GM21723 (cell line): ENCODE results near the gene TRAF6.
A peak's percentile ranks its signal among the peaks of the same experiment; 100 is the strongest.
"Not testable (repeated sequence)": the region's sequence is repeated elsewhere in the genome, so short reads cannot be mapped to it uniquely, and the experiment has no call there.

ENCODE experiments used
- ATAC-seq: cut with Tn5 transposase; IDR thresholded peaks from one replicate; pipeline ENCODE4 v1.9.1; 2021; ENCODE audit warnings: mild to moderate bottlenecking, moderate library complexity; ENCODE audit not compliant: unreplicated experiment

The TRAF6 gene

GRCh38 chr11:36498721-36499120 is 11.4 kb downstream of the TRAF6 start:
- ATAC-seq = no peak

GRCh38 chr11:36493332-36493731 is 16.7 kb downstream of the TRAF6 start:
- no peak for ATAC-seq

GRCh38 chr11:36492724-36493304 is 17.3 kb downstream of the TRAF6 start:
- ATAC-seq = no peak

GRCh38 chr11:36490026-36490806 is 19.9 kb downstream of the TRAF6 start:
- ATAC-seq = no peak

- peak; percentile 71 for ATAC-seq
These were observed 22.0 kb downstream of the TRAF6 start for GRCh38 chr11:36488096-36488495.

GRCh38 chr11:36487619-36488018 is 22.5 kb downstream of the TRAF6 start:
- no peak for ATAC-seq

GRCh38 chr11:36485298-36486002 is 24.6 kb downstream of the TRAF6 start:
- no peak for ATAC-seq

- ATAC-seq = not testable (repeated sequence)
These were observed 27.0 kb downstream of the TRAF6 start for GRCh38 chr11:36483042-36483441.

GRCh38 chr11:36480833-36481232 is 29.2 kb downstream of the TRAF6 start:
- no peak for ATAC-seq

- ATAC-seq = no peak
These were observed 31.3 kb downstream of the TRAF6 start for GRCh38 chr11:36478700-36479329.

GRCh38 chr11:36475192-36475591 is 34.9 kb downstream of the TRAF6 start:
- no peak for ATAC-seq

- ATAC-seq = no peak
These were observed 38.5 kb downstream of the TRAF6 start for GRCh38 chr11:36471577-36471976.

- no peak for ATAC-seq
These were observed 39.9 kb downstream of the TRAF6 start for GRCh38 chr11:36469881-36470802.

- no peak for ATAC-seq
These were observed 41.0 kb downstream of the TRAF6 start for GRCh38 chr11:36469063-36469462.

- no peak for ATAC-seq
These were observed 42.2 kb downstream of the TRAF6 start for GRCh38 chr11:36467916-36468315.

GRCh38 chr11:36467012-36467411 is 43.1 kb downstream of the TRAF6 start:
- ATAC-seq = no peak

- no peak for ATAC-seq
These were observed 44.5 kb downstream of the TRAF6 start for GRCh38 chr11:36465449-36466163.

GRCh38 chr11:36464720-36465119 is 45.4 kb downstream of the TRAF6 start:
- ATAC-seq = no peak

- ATAC-seq = no peak
These were observed 46.3 kb downstream of the TRAF6 start for GRCh38 chr11:36463781-36464180.

GRCh38 chr11:36462321-36462720 is 47.8 kb downstream of the TRAF6 start:
- ATAC-seq = no peak
